ENCODE measurements around the gene ST3GAL3. TPM values are rescaled to one million over a fixed set of nuclear protein-coding genes. Genes with fewer than 3 reads are reported as not detected.

The ST3GAL3 gene
- total and polyA plus RNA-seq, 8 donors = 1.6 to 68.3 (median 6.7) TPM

- Histone ChIP-seq H3K36me3 (peaks cover 0 to 16% (median under 1%) of the 10 kb centered on the region in 4 donors), H3K9me3 (no peaks in the 10 kb centered on the region), H3K27ac (no peak overlapping the region), H3K27me3 (no peaks in the 10 kb centered on the region), H3K4me3 (no peak overlapping the region), H3K4me1 (peaks cover 0 to 18% (median 5%) of the 10 kb centered on the region in 4 donors)
- 80 to 87% (median 85%) methylated on average over 12 to 13 of the region's 13 CpGs for WGBS, 5 donors
- no peak for TF ChIP-seq POLR2AphosphoS5 (IDR thresholded peaks at IDR 0.05)
- DNase-seq = no peak
- intact Hi-C loops (cut with DNase I; ENCODE audit: low total_unique reads) = no loop called here
These were observed 207.5 kb downstream of the ST3GAL3 start for GRCh38 chr1:43914576-43915525.

GRCh38 chr1:43919906-43920305, 212.6 kb downstream of the ST3GAL3 start:
- no peak overlapping the region for H3K4me3 ChIP-seq
- WGBS, 5 donors = 84 to 90% (median 89%) methylated on average over 7 of the region's 7 CpGs
- H3K9me3 ChIP-seq = no peaks in the 10 kb centered on the region
- no peaks in the 10 kb centered on the region for H3K4me1 ChIP-seq
- intact Hi-C loops (cut with DNase I; ENCODE audit: low total_unique reads) = no loop called here
- no peak overlapping the region for H3K27ac ChIP-seq
- peaks cover 0 to 15% (median 4%) of the 10 kb centered on the region in 4 donors for H3K36me3 ChIP-seq
- no peaks in the 10 kb centered on the region for H3K27me3 ChIP-seq
- no peak for DNase-seq
- TF ChIP-seq EP300 (IDR thresholded peaks at IDR 0.05) = no peak
- TF ChIP-seq POLR2A (IDR thresholded peaks at IDR 0.05) = no peak
- TF ChIP-seq, protein P1, sequence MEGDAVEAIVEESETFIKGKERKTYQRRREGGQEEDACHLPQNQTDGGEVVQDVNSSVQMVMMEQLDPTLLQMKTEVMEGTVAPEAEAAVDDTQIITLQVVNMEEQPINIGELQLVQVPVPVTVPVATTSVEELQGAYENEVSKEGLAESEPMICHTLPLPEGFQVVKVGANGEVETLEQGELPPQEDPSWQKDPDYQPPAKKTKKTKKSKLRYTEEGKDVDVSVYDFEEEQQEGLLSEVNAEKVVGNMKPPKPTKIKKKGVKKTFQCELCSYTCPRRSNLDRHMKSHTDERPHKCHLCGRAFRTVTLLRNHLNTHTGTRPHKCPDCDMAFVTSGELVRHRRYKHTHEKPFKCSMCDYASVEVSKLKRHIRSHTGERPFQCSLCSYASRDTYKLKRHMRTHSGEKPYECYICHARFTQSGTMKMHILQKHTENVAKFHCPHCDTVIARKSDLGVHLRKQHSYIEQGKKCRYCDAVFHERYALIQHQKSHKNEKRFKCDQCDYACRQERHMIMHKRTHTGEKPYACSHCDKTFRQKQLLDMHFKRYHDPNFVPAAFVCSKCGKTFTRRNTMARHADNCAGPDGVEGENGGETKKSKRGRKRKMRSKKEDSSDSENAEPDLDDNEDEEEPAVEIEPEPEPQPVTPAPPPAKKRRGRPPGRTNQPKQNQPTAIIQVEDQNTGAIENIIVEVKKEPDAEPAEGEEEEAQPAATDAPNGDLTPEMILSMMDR (IDR thresholded peaks at IDR 0.05) = no peak

- Histone ChIP-seq H3K27ac (no peak overlapping the region), H3K9me3 (no peaks in the 10 kb centered on the region), H3K36me3 (peaks cover 0 to 23% (median 8%) of the 10 kb centered on the region in 4 donors), H3K4me1 (no peaks in the 10 kb centered on the region), H3K27me3 (no peaks in the 10 kb centered on the region), H3K4me3 (no peak overlapping the region)
- TF ChIP-seq POLR2A (IDR thresholded peaks at IDR 0.05) (no peak), POLR2AphosphoS5 (IDR thresholded peaks at IDR 0.05) (no peak), EP300 (IDR thresholded peaks at IDR 0.05) (no peak)
- TF ChIP-seq, protein P1 (IDR thresholded peaks at IDR 0.05) = no peak
- DNase-seq = no peak
- intact Hi-C loops (cut with DNase I; ENCODE audit: low total_unique reads) = no loop called here
- WGBS, 5 donors = 83 to 92% (median 92%) methylated on average over 5 to 6 of the region's 6 CpGs
These were observed 213.7 kb downstream of the ST3GAL3 start for GRCh38 chr1:43921022-43921421.

- peaks cover 0 to 27% (median 11%) of the 10 kb centered on the region in 4 donors for H3K36me3 ChIP-seq
- no peaks in the 10 kb centered on the region for H3K27me3 ChIP-seq
- H3K4me1 ChIP-seq = no peaks in the 10 kb centered on the region
- DNase-seq = no peak
- intact Hi-C loops (cut with DNase I; ENCODE audit: low total_unique reads) = no loop called here
- H3K4me3 ChIP-seq = no peak overlapping the region
- WGBS, 5 donors = 83 to 99% (median 89%) methylated on average over 4 of the region's 4 CpGs
- TF ChIP-seq POLR2A (IDR thresholded peaks at IDR 0.05) (no peak), EP300 (IDR thresholded peaks at IDR 0.05) (no peak), POLR2AphosphoS5 (IDR thresholded peaks at IDR 0.05) (no peak)
- TF ChIP-seq, protein P1 (IDR thresholded peaks at IDR 0.05) = no peak
- H3K27ac ChIP-seq = no peak overlapping the region
- H3K9me3 ChIP-seq = no peaks in the 10 kb centered on the region
These were observed 217.2 kb downstream of the ST3GAL3 start for GRCh38 chr1:43924516-43924915.

DNA sequence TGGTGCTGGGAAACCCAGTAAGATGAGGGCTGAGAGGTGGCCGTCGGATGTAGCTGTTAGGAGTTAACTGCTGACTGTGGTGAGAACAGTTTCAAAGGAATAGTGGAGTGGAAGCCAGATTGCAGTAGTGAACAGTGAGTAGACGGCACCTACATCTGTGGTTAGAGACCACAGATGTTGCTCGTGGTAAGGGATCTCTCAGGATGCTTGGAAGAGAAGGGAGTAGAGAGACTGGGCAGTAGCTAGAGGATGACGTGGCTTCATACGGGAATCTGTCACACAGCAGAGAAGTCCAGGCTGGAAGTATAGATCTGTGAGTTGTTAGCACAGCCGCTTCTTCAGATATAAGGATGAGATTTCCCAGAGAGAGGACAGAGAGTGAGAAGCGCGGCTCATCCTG, 218.5 kb downstream of the ST3GAL3 start:
- Histone ChIP-seq H3K27me3 (no peaks in the 10 kb centered on the region), H3K9me3 (no peaks in the 10 kb centered on the region), H3K36me3 (peaks cover 0 to 31% (median 12%) of the 10 kb centered on the region in 4 donors), H3K4me1 (no peaks in the 10 kb centered on the region), H3K27ac (no peak overlapping the region), H3K4me3 (no peak overlapping the region)
- intact Hi-C loops (cut with DNase I; ENCODE audit: low total_unique reads) = no loop called here
- WGBS, 5 donors = 90 to 96% (median 93%) methylated on average over 9 of the region's 9 CpGs
- TF ChIP-seq, protein P1 (IDR thresholded peaks at IDR 0.05) = no peak
- no peak for TF ChIP-seq POLR2A (IDR thresholded peaks at IDR 0.05)
- no peak for TF ChIP-seq POLR2AphosphoS5 (IDR thresholded peaks at IDR 0.05)
- TF ChIP-seq EP300 (IDR thresholded peaks at IDR 0.05) = no peak
- DNase-seq = no peak
